SK-N-SH (cell line): ENCODE measurements around the gene NTNG1. TPM values are rescaled to one million over a fixed set of nuclear protein-coding genes. Genes with fewer than 3 reads are reported as not detected.

ENCODE experiments used
- CTCF ChIA-PET: fragments of 300-600, 350-600 bp; formaldehyde crosslinking; extraction: SDS; loops from one replicate; lab custom pipeline; 2021; lab: Yijun Ruan, JAX
- POLR2A ChIA-PET: fragments of 350-600 bp; sonication (Branson Sonifier 250); formaldehyde crosslinking; extraction: SDS; loops from one replicate; lab custom pipeline; 2020; ENCODE audit warnings: antibody characterized with exemption, inconsistent platforms; lab: Yijun Ruan, JAX
- DNase-seq: peaks from one replicate; pipeline ENCODE4 v3.0.0; 2012
- H2AFZ ChIP-seq: fragments of 200-600 bp; sonication (generic); 2 replicates; pipeline ENCODE4 v1.8.1; 2016; ENCODE audit warnings: antibody characterized with exemption, mild to moderate bottlenecking, low read depth
- H3F3A ChIP-seq: fragments of 200-600 bp; sonication (generic); replicated peaks from 2 replicates; pipeline ENCODE3; 2016; ENCODE audit warnings: antibody characterized with exemption, mild to moderate bottlenecking; ENCODE audit not compliant: insufficient read depth
- H3K27ac ChIP-seq, 2 experiments: fragments of 200-500 bp in 1 of 2; fragments of 200-600 bp in 1 of 2; sonication (Bioruptor generic) in 1 of 2; sonication (generic), shearing (Covaris generic) in 1 of 2; 2 replicates each; pipeline versions ENCODE4 v1.5.1 to v1.6.1; 2014 to 2016; ENCODE audit warnings: low read depth in 2 of 2, inconsistent platforms in 1 of 2, low read length in 1 of 2, mild to moderate bottlenecking in 1 of 2, mixed read lengths in 1 of 2
- H3K27me3 ChIP-seq: fragments of 200-600 bp; sonication (generic), shearing (Covaris generic); 2 replicates; pipeline ENCODE4 v1.6.1; 2016; ENCODE audit warnings: mixed run types; ENCODE audit not compliant: insufficient read depth
- H3K36me3 ChIP-seq, 2 experiments: fragments of 200-500 bp in 1 of 2; fragments of 200-600 bp in 1 of 2; sonication (Bioruptor generic) in 1 of 2; sonication (generic) in 1 of 2; replicated peaks in 1 of 2; 2 replicates each; pipeline versions ENCODE3 to v1.5.1; 2014 to 2016; ENCODE audit warnings: low read length in 1 of 2, mild to moderate bottlenecking in 1 of 2; ENCODE audit not compliant: insufficient read depth in 2 of 2, control insufficient read depth in 1 of 2
- H3K4me1 ChIP-seq, 2 experiments: fragments of 200-500 bp in 1 of 2; fragments of 200-600 bp in 1 of 2; sonication (Bioruptor generic) in 1 of 2; sonication (generic), shearing (Covaris generic) in 1 of 2; 2 replicates each; pipeline versions ENCODE4 v1.5.1 to v1.6.1; 2014 to 2016; ENCODE audit warnings: low read depth in 1 of 2, low read length in 1 of 2, mixed run types in 1 of 2; ENCODE audit not compliant: insufficient read depth in 2 of 2, control insufficient read depth in 1 of 2
- H3K4me2 ChIP-seq: fragments of 200-600 bp; sonication (generic), shearing (Covaris generic); 2 replicates; pipeline ENCODE4 v1.6.1; 2017; ENCODE audit warnings: mixed run types
- H3K4me3 ChIP-seq, 2 experiments: fragments of 200-500 bp in 1 of 2; fragments of 200-600 bp in 1 of 2; sonication (Bioruptor generic) in 1 of 2; sonication (generic), shearing (Covaris generic) in 1 of 2; 2 replicates each; pipeline versions ENCODE4 v1.5.1 to v1.8.1; 2014 to 2016; ENCODE audit warnings: low read depth in 2 of 2, inconsistent platforms in 1 of 2, low read length in 1 of 2, mild to moderate bottlenecking in 1 of 2, mixed read lengths in 1 of 2, moderate library complexity in 1 of 2
- H3K79me2 ChIP-seq: fragments of 200-600 bp; sonication (generic); 2 replicates; pipeline ENCODE4 v1.8.1; 2017; ENCODE audit warnings: mild to moderate bottlenecking; ENCODE audit not compliant: insufficient read depth
- H3K9ac ChIP-seq: fragments of 200-600 bp; sonication (generic); 2 replicates; pipeline ENCODE4 v1.6.1; 2017; ENCODE audit warnings: mixed run types
- H3K9me2 ChIP-seq: fragments of 200-600 bp; sonication (generic); 2 replicates; pipeline ENCODE4 v1.6.1; 2017; ENCODE audit warnings: mixed run types
- H3K9me3 ChIP-seq: fragments of 200-600 bp; sonication (generic); 2 replicates; pipeline ENCODE4 v1.6.1; 2017; ENCODE audit warnings: mixed run types, mild to moderate bottlenecking, moderate library complexity
- H4K20me1 ChIP-seq: fragments of 200-600 bp; sonication (generic); 2 replicates; pipeline ENCODE4 v1.6.1; 2017; ENCODE audit warnings: mild to moderate bottlenecking, mixed run types; ENCODE audit not compliant: insufficient read depth
- CHD2 ChIP-seq: fragments of 150-350 bp; IDR thresholded peaks from 2 replicates; pipeline ENCODE4 v1.6.1; 2018; ENCODE audit warnings: low read length; ENCODE audit not compliant: partially characterized antibody
- EP300 ChIP-seq, 2 experiments: IDR thresholded peaks; 2 replicates each; pipeline versions ENCODE4 v1.4.0 to v1.6.1; 2012; ENCODE audit warnings: borderline replicate concordance in 1 of 2, low read depth in 1 of 2, low read length in 1 of 2
- EZH2phosphoT487 ChIP-seq: fragments of 200-600 bp; sonication (generic); IDR thresholded peaks from 2 replicates; pipeline ENCODE4 v1.6.1; 2017; ENCODE audit warnings: low read depth, mixed run types, mild to moderate bottlenecking, antibody characterized with exemption, moderate library complexity, borderline replicate concordance
- FOSL2 ChIP-seq: IDR thresholded peaks from 2 replicates; pipeline ENCODE4 v1.4.0; 2012; ENCODE audit warnings: low read depth, mild to moderate bottlenecking, moderate library complexity, borderline replicate concordance
- FOXM1 ChIP-seq: IDR thresholded peaks from 2 replicates; pipeline ENCODE4 v1.4.0; 2012; ENCODE audit warnings: low read depth, mild to moderate bottlenecking
- GATA2 ChIP-seq: sonication (generic); formaldehyde crosslinking; IDR thresholded peaks from 2 replicates; pipeline ENCODE4 v1.5.0; 2020; ENCODE audit warnings: mild to moderate bottlenecking, missing genetic modification reagents
- JUND ChIP-seq: IDR thresholded peaks from 2 replicates; pipeline ENCODE4 v1.4.0; 2012
- MEF2A ChIP-seq: IDR thresholded peaks from 2 replicates; pipeline ENCODE4 v1.4.0; 2012; ENCODE audit warnings: low read depth, borderline replicate concordance
- MXI1 ChIP-seq: IDR thresholded peaks from 2 replicates; pipeline ENCODE4 v1.6.1; 2012; ENCODE audit warnings: mild to moderate bottlenecking, low read depth, low read length, improper control_type of control experiment
- NFIC ChIP-seq: IDR thresholded peaks from 2 replicates; pipeline ENCODE4 v1.4.0; 2012; ENCODE audit warnings: borderline replicate concordance
- POLR2AphosphoS5 ChIP-seq: IDR thresholded peaks from 2 replicates; pipeline ENCODE4 v1.6.1; 2012; ENCODE audit warnings: low read depth, low read length
- RAD21 ChIP-seq: IDR thresholded peaks from 2 replicates; pipeline ENCODE4 v1.6.1; 2012; ENCODE audit warnings: mild to moderate bottlenecking, low read length
- REST ChIP-seq: IDR thresholded peaks from 2 replicates; pipeline ENCODE4 v1.6.1; 2012; ENCODE audit warnings: mild to moderate bottlenecking, low read depth, low read length, moderate library complexity
- RXRA ChIP-seq: IDR thresholded peaks from 2 replicates; pipeline ENCODE4 v1.4.0; 2012; ENCODE audit warnings: low read depth, mild to moderate bottlenecking, borderline replicate concordance
- SIN3A ChIP-seq: IDR thresholded peaks from 2 replicates; pipeline ENCODE4 v1.6.1; 2012; ENCODE audit warnings: low read depth, mild to moderate bottlenecking, low read length, moderate library complexity, borderline replicate concordance
- TCF12 ChIP-seq: IDR thresholded peaks from 2 replicates; pipeline ENCODE4 v1.4.0; 2012
- WGBS: methylation state at CpG from one replicate; pipeline ENCODE4 v1.1.6; 2017; ENCODE audit warnings: low lambda C conversion rate; 5-methylcytosine and 5-hydroxymethylcytosine counted together
- polyA plus RNA-seq, 3 experiments: library from polyadenylated mRNA; depleted of rRNA; stranded (reverse); fragments of >200 nt; gene quantifications; 2 replicates each; pipeline ENCODE4 v1.2.3, GENCODE V29; 2012
- TF ChIP-seq, protein P1 (sequence below): IDR thresholded peaks from 2 replicates; pipeline ENCODE4; 2012

NTNG1 gene
- polyA plus RNA-seq, 1 of the 3 experiments (the other 2 are of a cell fraction): 0.03 TPM

DNA sequence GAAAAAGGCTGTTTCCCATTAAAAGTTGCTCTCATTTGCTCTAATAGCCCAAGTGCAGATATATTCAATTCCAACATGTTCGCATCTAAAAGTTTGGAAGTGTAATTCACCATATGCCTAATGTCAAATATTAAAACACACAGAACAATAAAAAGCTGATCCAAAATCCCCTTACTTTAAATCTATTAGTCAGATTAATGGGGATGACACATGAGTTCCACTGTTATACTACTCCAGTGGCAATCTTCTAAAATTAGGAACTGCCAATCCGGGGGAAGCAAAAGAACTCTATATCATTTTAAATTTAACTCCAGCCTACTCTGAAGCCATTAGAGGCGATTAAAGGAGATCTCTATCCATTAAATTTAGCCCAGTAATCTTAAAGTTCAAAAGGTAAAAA, 317.1 kb downstream of the NTNG1 start:
- ChIA-PET POLR2A (no interaction called here), CTCF (no interaction called here)
- Histone ChIP-seq H3K36me3 (no peaks in the 10 kb centered on the region), H3K4me2 (no peak overlapping the region), H3F3A (no peaks in the 10 kb centered on the region), H3K9me2 (no peaks in the 10 kb centered on the region), H3K9ac (no peak overlapping the region), H3K27ac (no peak overlapping the region), H4K20me1 (no peaks in the 10 kb centered on the region), H3K27me3 (no peaks in the 10 kb centered on the region), H3K9me3 (no peaks in the 10 kb centered on the region), H3K4me3 (no peak overlapping the region), H2AFZ (no peak overlapping the region), H3K4me1 (no peaks in the 10 kb centered on the region), H3K79me2 (no peaks in the 10 kb centered on the region)
- 25% methylated on average over 3 of the region's 3 CpGs for WGBS
- TF ChIP-seq MEF2A (no peak), FOXM1 (no peak), TCF12 (no peak), CHD2 (no peak), RXRA (no peak), EP300 (IDR thresholded peaks at IDR 0.05; ENCODE audit: borderline replicate concordance in 1 of 2, low read depth in 1 of 2, low read length in 1 of 2) (no peak), MXI1 (no peak), FOSL2 (no peak), NFIC (no peak), EZH2phosphoT487 (no peak)
- DNase-seq: no peak

GRCh38 chr1:107459204-107459904, 318.5 kb downstream of the NTNG1 start:
- Histone ChIP-seq H3K4me2 (no peak overlapping the region), H3K9me3 (no peaks in the 10 kb centered on the region), H3K79me2 (no peaks in the 10 kb centered on the region), H3K27me3 (no peaks in the 10 kb centered on the region), H3K4me3 (no peak overlapping the region), H2AFZ (no peak overlapping the region), H3K36me3 (no peaks in the 10 kb centered on the region), H3K9ac (no peak overlapping the region), H3F3A (no peaks in the 10 kb centered on the region), H3K27ac (no peak overlapping the region), H3K4me1 (no peaks in the 10 kb centered on the region), H4K20me1 (no peaks in the 10 kb centered on the region), H3K9me2 (no peaks in the 10 kb centered on the region)
- TF ChIP-seq JUND (no peak), SIN3A (no peak), NFIC (no peak), RXRA (no peak), REST (no peak), POLR2AphosphoS5 (no peak), RAD21 (no peak), GATA2 (CRISPR knock-in tag) (no peak)
- TF ChIP-seq, protein P1, sequence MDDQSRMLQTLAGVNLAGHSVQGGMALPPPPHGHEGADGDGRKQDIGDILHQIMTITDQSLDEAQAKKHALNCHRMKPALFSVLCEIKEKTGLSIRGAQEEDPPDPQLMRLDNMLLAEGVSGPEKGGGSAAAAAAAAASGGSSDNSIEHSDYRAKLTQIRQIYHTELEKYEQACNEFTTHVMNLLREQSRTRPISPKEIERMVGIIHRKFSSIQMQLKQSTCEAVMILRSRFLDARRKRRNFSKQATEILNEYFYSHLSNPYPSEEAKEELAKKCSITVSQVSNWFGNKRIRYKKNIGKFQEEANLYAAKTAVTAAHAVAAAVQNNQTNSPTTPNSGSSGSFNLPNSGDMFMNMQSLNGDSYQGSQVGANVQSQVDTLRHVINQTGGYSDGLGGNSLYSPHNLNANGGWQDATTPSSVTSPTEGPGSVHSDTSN: no peak
- POLR2A ChIA-PET: no interaction called here
- CTCF ChIA-PET: interaction anchor here (0.6 to 1.9 kb wide), 5 partner anchors 15 to 588 kb away, joined by 3 to 5 read pairs (median 3); no protein-coding TSS in a partner anchor
- WGBS: 50% methylated on average over 4 of the region's 4 CpGs
- DNase-seq: no peak
